Retinal pigment epithelial cell (primary cell): Measurements from ENCODE around the gene ZNF444.

Experiments used
- DNase-seq: peaks from one replicate; pipeline ENCODE4 v3.0.0-alpha.2; 2010; ENCODE audit warnings: low read depth
- H3K4me3 ChIP-seq: 2 replicates; pipeline ENCODE4 v1.5.1; 2011; ENCODE audit warnings: mild to moderate bottlenecking, low read length, control low read depth, moderate library complexity
- CTCF ChIP-seq: conservative IDR thresholded peaks from 2 replicates; pipeline ENCODE4 v1.5.1; 2011; ENCODE audit warnings: low read depth, low read length, control low read depth, inconsistent platforms

Gene ZNF444

GRCh38 chr19:56155124-56155687 is 14.1 kb downstream of the ZNF444 start:
- no peak overlapping the region for H3K4me3 ChIP-seq
- no peak for DNase-seq
- TF ChIP-seq CTCF: peak; percentile 48

- TF ChIP-seq CTCF: no peak
- no peak for DNase-seq
- H3K4me3 ChIP-seq: no peak overlapping the region
Measured at GRCh38 chr19:56156768-56157167, 15.7 kb downstream of the ZNF444 start.

GRCh38 chr19:56158170-56158757 is 17.2 kb downstream of the ZNF444 start:
- no peak for TF ChIP-seq CTCF
- no peak for DNase-seq
- H3K4me3 ChIP-seq: no peak overlapping the region

- DNase-seq: no peak
- no peak for TF ChIP-seq CTCF
- H3K4me3 ChIP-seq: no peak overlapping the region
Measured at GRCh38 chr19:56159009-56159559, 18.0 kb downstream of the ZNF444 start.

GRCh38 chr19:56159622-56160271 is 18.7 kb downstream of the ZNF444 start:
- H3K4me3 ChIP-seq: no peak overlapping the region
- no peak for TF ChIP-seq CTCF
- DNase-seq: no peak

GRCh38 chr19:56161534-56161933 is 20.4 kb downstream of the ZNF444 start:
- H3K4me3 ChIP-seq: no peak overlapping the region
- no peak for TF ChIP-seq CTCF
- DNase-seq: no peak

GRCh38 chr19:56162258-56162657 is 21.2 kb downstream of the ZNF444 start:
- DNase-seq: no peak
- no peak overlapping the region for H3K4me3 ChIP-seq
- TF ChIP-seq CTCF: no peak
